ENCODE measurements around the gene INAFM2. TPM values are rescaled to one million over a fixed set of nuclear protein-coding genes. Genes with fewer than 3 reads are reported as not detected.

INAFM2 gene
- total RNA-seq, 2 donors from 2014 or later = 25.3 to 27.1 TPM

GRCh38 chr15:40367686-40368611 lies 44.5 kb downstream of the INAFM2 start:
- peak; percentile 95 for DNase-seq (ENCODE audit: low spot score)
- intact Hi-C loops (cut with DNase I) = no loop called here

DNA sequence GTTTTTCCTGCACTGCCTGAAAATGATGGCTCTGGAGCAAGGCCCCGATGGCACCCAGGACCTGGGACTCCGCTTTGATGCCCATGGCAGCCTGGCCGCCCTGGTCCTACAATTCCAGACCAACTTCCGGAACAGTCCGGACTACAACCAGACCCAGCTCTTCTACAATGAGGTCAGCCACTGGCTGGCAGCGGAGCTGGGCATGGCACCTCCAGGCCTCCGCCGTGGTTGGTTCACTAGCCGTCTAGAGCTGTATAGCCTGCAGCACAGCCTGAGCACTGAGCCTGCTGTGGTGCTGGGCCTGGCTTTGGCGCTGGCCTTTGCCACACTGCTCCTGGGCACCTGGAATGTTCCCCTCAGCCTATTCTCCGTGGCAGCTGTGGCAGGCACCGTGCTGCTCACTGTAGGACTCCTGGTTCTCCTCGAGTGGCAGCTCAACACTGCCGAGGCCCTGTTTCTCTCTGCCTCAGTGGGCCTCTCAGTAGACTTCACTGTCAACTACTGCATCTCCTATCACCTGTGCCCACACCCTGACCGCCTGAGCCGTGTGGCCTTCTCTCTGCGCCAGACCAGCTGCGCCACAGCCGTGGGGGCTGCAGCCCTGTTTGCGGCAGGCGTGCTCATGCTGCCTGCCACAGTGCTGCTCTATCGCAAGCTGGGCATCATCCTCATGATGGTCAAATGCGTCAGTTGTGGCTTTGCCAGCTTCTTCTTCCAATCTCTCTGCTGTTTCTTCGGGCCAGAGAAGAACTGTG lies 45.4 kb downstream of the INAFM2 start:
- intact Hi-C loops (cut with DNase I) = no loop called here
- no peak for DNase-seq (ENCODE audit: low spot score)

GRCh38 chr15:40369474-40369869 lies 46.0 kb downstream of the INAFM2 start:
- intact Hi-C loops (cut with DNase I) = no loop called here
- no peak for DNase-seq (ENCODE audit: low spot score)

DNA sequence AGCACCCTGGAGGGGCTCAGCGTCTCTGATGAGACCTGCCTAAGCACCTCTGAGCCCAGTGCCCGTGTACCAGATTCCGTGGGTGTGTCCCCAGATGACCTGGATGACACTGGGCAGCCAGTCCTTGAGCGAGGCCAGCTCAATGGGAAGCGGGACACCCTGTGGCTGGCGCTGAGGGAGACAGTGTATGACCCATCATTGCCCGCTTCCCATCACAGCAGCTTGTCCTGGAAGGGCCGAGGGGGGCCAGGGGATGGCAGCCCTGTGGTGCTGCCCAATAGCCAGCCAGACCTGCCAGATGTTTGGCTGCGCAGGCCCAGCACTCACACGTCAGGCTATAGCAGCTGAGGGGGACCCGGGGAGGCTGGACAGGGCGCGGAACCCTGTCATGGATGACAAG lies 46.5 kb downstream of the INAFM2 start:
- intact Hi-C loops (cut with DNase I) = no loop called here
- DNase-seq (ENCODE audit: low spot score) = no peak

DNA sequence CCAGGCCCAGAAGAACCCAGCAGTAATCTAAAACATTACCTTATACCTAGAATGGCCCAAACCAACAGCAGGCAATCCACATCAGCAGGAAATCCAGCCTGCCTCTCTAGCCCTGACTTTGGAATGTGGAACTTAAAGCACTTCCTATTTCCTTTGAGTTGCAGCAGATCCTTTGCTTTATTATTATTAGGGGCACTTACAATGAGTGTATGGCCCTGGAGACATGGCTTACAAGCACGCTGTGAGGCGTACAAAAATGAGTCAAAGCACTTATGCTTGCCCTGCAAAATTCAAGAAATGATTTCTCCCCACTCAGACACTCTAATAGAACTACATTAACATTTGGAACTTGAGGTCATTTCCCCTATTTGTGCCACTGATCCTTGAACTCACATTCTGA lies 49.5 kb downstream of the INAFM2 start:
- DNase-seq (ENCODE audit: low spot score) = no peak
- intact Hi-C loops (cut with DNase I) = no loop called here

Other genes starting within 250 kb of the INAFM2 start
- 1 to 10 TPM; 3.0 to 5.0 TPM for gene BMF, start 214.8 kb upstream of the INAFM2 start, total RNA-seq
- 1 to 10 TPM in 1 of 2 donors, under 1 TPM in 1; 0.86 to 1.2 TPM for gene BUB1B, start 162.6 kb upstream of the INAFM2 start, total RNA-seq
- under 1 TPM; 0.37 to 0.38 TPM for gene PAK6, start 84.6 kb upstream of the INAFM2 start, total RNA-seq
- not detected for gene ANKRD63, start 40.6 kb upstream of the INAFM2 start, total RNA-seq
- gene PLCB2, start 15.8 kb upstream of the INAFM2 start, total RNA-seq = 10 to 100 TPM; 20.8 to 29.0 TPM
- 10 to 100 TPM; 29.2 to 31.2 TPM for gene CCDC9B, start 17.2 kb downstream of the INAFM2 start, total RNA-seq
- gene PHGR1, start 27.3 kb downstream of the INAFM2 start, total RNA-seq = not detected
- gene DISP2, start 34.5 kb downstream of the INAFM2 start, total RNA-seq = under 1 TPM; 0.05 to 0.32 TPM
- gene KNSTRN, start 59.0 kb downstream of the INAFM2 start, total RNA-seq = 1 to 10 TPM; 5.4 to 8.4 TPM
- gene IVD, start 82.1 kb downstream of the INAFM2 start, total RNA-seq = 10 to 100 TPM; 24.3 to 38.9 TPM
- 10 to 100 TPM; 11.9 to 13.8 TPM for gene BAHD1, start 117.3 kb downstream of the INAFM2 start, total RNA-seq
- 10 to 100 TPM; 11.8 to 15.8 TPM for gene CHST14, start 147.3 kb downstream of the INAFM2 start, total RNA-seq
- 10 to 100 TPM; 27.0 to 31.1 TPM for gene CCDC32, start 241.3 kb downstream of the INAFM2 start, total RNA-seq
- gene RPUSD2, start 245.6 kb downstream of the INAFM2 start, total RNA-seq = 1 to 10 TPM; 5.0 to 6.8 TPM